ENCODE measurements around the gene PNLIPRP1.

Gene PNLIPRP1

DNA sequence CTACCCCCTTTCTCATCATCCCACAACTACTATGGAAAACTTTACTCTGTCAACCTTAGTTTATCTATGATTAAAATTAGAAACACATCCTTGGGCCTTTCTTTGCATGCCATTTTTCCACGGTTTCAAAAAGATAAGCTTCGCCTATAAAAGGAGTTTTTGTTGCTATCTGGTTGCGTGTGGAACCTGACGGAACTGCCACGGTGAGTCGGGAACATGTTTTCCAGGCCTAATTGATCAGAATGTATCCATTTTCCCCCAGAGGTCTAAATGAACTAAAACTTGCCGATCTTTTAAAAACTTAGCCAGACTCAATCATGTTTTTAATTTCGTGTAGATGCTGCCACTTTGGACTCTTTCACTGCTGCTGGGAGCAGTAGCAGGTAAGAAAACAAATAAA lies 45.0 kb upstream of the PNLIPRP1 start, which contains the start of gene PNLIP:
PNLIP (plus strand) TSS at position 176 of the 400 bp plus-strand sequence; CDS start at position 338, 162 bp downstream.
- Histone ChIP-seq H2AFZ (ENCODE audit: low read depth, low read length, severe bottlenecking) (no peak within 1 kb of the TSS), H3K27me3 (ENCODE audit: low read length) (no peaks in the 10 kb centered on the region), H3K79me2 (ENCODE audit: insufficient read depth, low read length) (no peaks in the 10 kb centered on the region), H3K27ac (ENCODE audit: low read depth, low read length) (no peak within 1 kb of the TSS), H3K4me3 (ENCODE audit: insufficient read depth, low read length, poor library complexity, severe bottlenecking) (no peak within 1 kb of the TSS), H3K9ac (ENCODE audit: low read length) (no peak within 1 kb of the TSS), H4K20me1 (ENCODE audit: low read depth, low read length) (no peaks in the 10 kb centered on the region), H3K9me2 (replicated peaks; ENCODE audit: insufficient read depth, low read length) (no peaks in the 10 kb centered on the region), H3K36me3 (ENCODE audit: low read length) (no peaks in the 10 kb centered on the region), H3K9me3 (ENCODE audit: insufficient read depth, low read length) (no peaks in the 10 kb centered on the region), H3K4me2 (ENCODE audit: low read depth, low read length, poor library complexity, severe bottlenecking) (no peak within 1 kb of the TSS), H3F3A (ENCODE audit: insufficient read depth) (no peaks in the 10 kb centered on the region)
- TF ChIP-seq EZH2phosphoT487 (conservative IDR thresholded peaks at IDR 0.05; ENCODE audit: low read length): no peak
- TF ChIP-seq, protein P1, sequence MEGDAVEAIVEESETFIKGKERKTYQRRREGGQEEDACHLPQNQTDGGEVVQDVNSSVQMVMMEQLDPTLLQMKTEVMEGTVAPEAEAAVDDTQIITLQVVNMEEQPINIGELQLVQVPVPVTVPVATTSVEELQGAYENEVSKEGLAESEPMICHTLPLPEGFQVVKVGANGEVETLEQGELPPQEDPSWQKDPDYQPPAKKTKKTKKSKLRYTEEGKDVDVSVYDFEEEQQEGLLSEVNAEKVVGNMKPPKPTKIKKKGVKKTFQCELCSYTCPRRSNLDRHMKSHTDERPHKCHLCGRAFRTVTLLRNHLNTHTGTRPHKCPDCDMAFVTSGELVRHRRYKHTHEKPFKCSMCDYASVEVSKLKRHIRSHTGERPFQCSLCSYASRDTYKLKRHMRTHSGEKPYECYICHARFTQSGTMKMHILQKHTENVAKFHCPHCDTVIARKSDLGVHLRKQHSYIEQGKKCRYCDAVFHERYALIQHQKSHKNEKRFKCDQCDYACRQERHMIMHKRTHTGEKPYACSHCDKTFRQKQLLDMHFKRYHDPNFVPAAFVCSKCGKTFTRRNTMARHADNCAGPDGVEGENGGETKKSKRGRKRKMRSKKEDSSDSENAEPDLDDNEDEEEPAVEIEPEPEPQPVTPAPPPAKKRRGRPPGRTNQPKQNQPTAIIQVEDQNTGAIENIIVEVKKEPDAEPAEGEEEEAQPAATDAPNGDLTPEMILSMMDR (IDR thresholded peaks at IDR 0.05; ENCODE audit: insufficient read depth, low read length, poor library complexity, severe bottlenecking): no peak

DNA sequence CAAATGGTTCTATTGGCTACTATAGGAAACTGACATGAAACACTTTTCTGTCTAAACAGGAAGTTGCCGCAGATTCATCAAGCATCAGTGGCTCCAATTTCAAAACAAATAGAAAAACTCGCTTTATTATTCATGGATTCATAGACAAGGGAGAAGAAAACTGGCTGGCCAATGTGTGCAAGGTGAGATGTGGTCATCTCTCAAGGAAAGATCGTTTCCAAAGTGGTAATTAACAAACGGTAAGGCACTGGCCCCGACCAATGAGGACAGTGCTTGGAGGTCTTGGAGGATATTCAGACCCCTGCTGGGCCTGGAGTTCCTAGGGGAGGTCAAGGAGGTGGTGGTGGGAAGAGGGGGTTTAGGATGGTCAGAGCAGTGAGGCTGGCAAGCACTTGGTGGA lies 42.5 kb upstream of the PNLIPRP1 start:
- no peaks in the 10 kb centered on the region for H3K79me2 ChIP-seq (ENCODE audit: insufficient read depth, low read length)
- H3K27ac ChIP-seq (ENCODE audit: low read depth, low read length): no peak overlapping the region
- no peaks in the 10 kb centered on the region for H3F3A ChIP-seq (ENCODE audit: insufficient read depth)
- TF ChIP-seq EZH2phosphoT487 (conservative IDR thresholded peaks at IDR 0.05; ENCODE audit: low read length): no peak
- TF ChIP-seq, protein P1 (IDR thresholded peaks at IDR 0.05; ENCODE audit: insufficient read depth, low read length, poor library complexity, severe bottlenecking): no peak
- no peak overlapping the region for H3K4me3 ChIP-seq (ENCODE audit: insufficient read depth, low read length, poor library complexity, severe bottlenecking)
- H4K20me1 ChIP-seq (ENCODE audit: low read depth, low read length): no peaks in the 10 kb centered on the region
- H3K36me3 ChIP-seq (ENCODE audit: low read length): no peaks in the 10 kb centered on the region
- no peak overlapping the region for H3K9ac ChIP-seq (ENCODE audit: low read length)
- H3K9me2 ChIP-seq (replicated peaks; ENCODE audit: insufficient read depth, low read length): no peaks in the 10 kb centered on the region
- no peaks in the 10 kb centered on the region for H3K27me3 ChIP-seq (ENCODE audit: low read length)
- H3K9me3 ChIP-seq (ENCODE audit: insufficient read depth, low read length): no peaks in the 10 kb centered on the region
- H3K4me2 ChIP-seq (ENCODE audit: low read depth, low read length, poor library complexity, severe bottlenecking): no peak overlapping the region
- H2AFZ ChIP-seq (ENCODE audit: low read depth, low read length, severe bottlenecking): no peak overlapping the region

DNA sequence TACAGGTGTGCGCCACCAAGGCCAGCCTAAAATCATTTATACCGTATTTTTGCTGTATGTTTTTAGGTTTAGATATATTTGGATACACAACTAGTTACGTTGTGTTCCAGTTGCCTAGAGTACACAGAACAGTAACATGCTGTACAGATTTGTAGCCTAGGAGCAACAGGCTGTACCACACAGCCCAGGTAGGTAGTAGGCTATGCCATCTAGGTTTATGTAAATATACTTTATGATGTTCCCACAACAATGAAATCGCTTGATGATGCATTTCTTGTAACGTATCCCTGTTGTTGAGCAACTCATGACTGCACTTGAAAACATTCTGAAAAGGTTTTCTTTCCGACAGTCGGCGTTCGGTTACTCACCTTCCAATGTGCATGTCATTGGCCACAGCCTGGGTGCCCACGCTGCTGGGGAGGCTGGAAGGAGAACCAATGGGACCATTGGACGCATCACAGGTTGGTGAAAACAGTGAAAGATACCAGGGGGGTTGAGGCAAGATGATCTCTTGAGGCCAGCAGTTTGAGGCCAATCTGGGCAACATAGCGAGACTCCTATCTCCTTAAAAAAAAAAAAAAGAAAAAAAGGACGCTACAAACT lies 37.3 kb upstream of the PNLIPRP1 start:
- no peak overlapping the region for H2AFZ ChIP-seq (ENCODE audit: low read depth, low read length, severe bottlenecking)

More for the DNA sequence above, 37.3 kb upstream of the PNLIPRP1 start:
- H4K20me1 ChIP-seq (ENCODE audit: low read depth, low read length): no peaks in the 10 kb centered on the region
- no peak overlapping the region for H3K27ac ChIP-seq (ENCODE audit: low read depth, low read length)
- no peak overlapping the region for H3K9ac ChIP-seq (ENCODE audit: low read length)
- no peaks in the 10 kb centered on the region for H3K27me3 ChIP-seq (ENCODE audit: low read length)
- H3K4me3 ChIP-seq (ENCODE audit: insufficient read depth, low read length, poor library complexity, severe bottlenecking): no peak overlapping the region
- no peaks in the 10 kb centered on the region for H3F3A ChIP-seq (ENCODE audit: insufficient read depth)
- no peaks in the 10 kb centered on the region for H3K79me2 ChIP-seq (ENCODE audit: insufficient read depth, low read length)
- H3K9me3 ChIP-seq (ENCODE audit: insufficient read depth, low read length): no peaks in the 10 kb centered on the region
- no peak overlapping the region for H3K4me2 ChIP-seq (ENCODE audit: low read depth, low read length, poor library complexity, severe bottlenecking)
- no peaks in the 10 kb centered on the region for H3K36me3 ChIP-seq (ENCODE audit: low read length)
- TF ChIP-seq, protein P1 (IDR thresholded peaks at IDR 0.05; ENCODE audit: insufficient read depth, low read length, poor library complexity, severe bottlenecking): no peak
- no peak for TF ChIP-seq EZH2phosphoT487 (conservative IDR thresholded peaks at IDR 0.05; ENCODE audit: low read length)
- H3K9me2 ChIP-seq (replicated peaks; ENCODE audit: insufficient read depth, low read length): no peaks in the 10 kb centered on the region

Measured in SU-DHL-6 (cell line).